ENCODE results near the gene DBN1. TPM values are rescaled to one million over a fixed set of nuclear protein-coding genes. Genes with fewer than 3 reads are reported as not detected.

DBN1 gene
- total RNA-seq, 1 donor from 2014 or later, result 1,261 TPM

DNA sequence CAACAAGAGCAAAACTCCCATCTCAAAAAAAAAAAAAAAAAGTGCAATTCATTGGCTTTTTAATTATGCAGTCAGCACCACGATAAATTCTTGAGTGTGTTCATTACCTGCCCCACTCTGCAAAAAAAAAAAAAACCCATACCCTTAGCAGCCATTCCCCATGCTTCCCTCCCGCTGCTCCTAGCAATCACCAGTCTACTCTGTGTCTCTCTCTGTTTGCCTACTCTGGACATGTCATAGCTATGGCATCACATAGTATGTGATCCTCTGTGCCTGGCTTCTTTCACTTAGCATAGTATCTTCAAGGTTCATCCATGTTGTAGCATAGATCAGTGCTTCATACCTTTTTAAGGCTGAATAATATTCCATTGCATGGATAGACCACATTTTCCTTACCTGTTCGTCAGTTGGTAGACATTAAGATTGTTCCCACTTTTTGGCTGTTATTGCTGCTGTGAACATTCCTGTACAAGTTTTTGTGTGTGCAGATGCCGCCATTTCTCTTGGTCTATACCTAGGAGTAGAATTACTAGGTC, 33.8 kb downstream of the DBN1 start:
- H3K27ac Mint-ChIP-seq (ENCODE audit: unreplicated experiment), result no peak overlapping the region
- peaks cover 11% of the 10 kb centered on the region for H3K4me1 Mint-ChIP-seq (ENCODE audit: low read depth, unreplicated experiment)
- peaks cover 7% of the 10 kb centered on the region for H3K9me3 Mint-ChIP-seq (ENCODE audit: unreplicated experiment)
- no peak for DNase-seq
- H3K36me3 Mint-ChIP-seq (ENCODE audit: unreplicated experiment), result peaks cover 5% of the 10 kb centered on the region
- no peak overlapping the region for H3K4me3 Mint-ChIP-seq (ENCODE audit: unreplicated experiment)
- TF ChIP-seq, protein P1, sequence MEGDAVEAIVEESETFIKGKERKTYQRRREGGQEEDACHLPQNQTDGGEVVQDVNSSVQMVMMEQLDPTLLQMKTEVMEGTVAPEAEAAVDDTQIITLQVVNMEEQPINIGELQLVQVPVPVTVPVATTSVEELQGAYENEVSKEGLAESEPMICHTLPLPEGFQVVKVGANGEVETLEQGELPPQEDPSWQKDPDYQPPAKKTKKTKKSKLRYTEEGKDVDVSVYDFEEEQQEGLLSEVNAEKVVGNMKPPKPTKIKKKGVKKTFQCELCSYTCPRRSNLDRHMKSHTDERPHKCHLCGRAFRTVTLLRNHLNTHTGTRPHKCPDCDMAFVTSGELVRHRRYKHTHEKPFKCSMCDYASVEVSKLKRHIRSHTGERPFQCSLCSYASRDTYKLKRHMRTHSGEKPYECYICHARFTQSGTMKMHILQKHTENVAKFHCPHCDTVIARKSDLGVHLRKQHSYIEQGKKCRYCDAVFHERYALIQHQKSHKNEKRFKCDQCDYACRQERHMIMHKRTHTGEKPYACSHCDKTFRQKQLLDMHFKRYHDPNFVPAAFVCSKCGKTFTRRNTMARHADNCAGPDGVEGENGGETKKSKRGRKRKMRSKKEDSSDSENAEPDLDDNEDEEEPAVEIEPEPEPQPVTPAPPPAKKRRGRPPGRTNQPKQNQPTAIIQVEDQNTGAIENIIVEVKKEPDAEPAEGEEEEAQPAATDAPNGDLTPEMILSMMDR (IDR thresholded peaks at IDR 0.05; ENCODE audit: partially characterized antibody, unreplicated experiment), result no peak
- H3K27me3 Mint-ChIP-seq (ENCODE audit: unreplicated experiment), result peaks cover 6% of the 10 kb centered on the region

DNA sequence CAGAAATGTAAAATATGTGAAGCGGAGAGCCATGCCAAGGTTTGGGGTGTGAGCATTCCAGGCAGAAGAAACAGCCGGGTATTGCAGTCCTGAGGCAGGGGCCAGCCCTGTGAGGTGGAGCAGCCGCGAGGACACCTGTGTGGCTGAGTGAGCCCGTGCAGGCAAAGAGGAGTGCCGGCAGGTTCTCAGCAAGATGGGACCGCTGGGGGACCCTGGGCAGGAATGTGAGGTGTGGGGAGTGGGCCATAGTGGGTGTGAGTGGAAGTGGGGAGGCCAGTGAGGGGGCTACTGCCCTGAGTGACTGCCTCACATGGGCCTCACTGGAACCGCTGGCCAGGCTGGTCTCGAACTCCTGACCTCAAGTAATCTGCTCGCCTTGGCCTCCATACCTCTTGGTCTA, 35.0 kb downstream of the DBN1 start:
- Mint-ChIP-seq H3K27ac (ENCODE audit: unreplicated experiment) (no peak overlapping the region), H3K4me1 (ENCODE audit: low read depth, unreplicated experiment) (peaks cover 8% of the 10 kb centered on the region)
- TF ChIP-seq, protein P1 (IDR thresholded peaks at IDR 0.05; ENCODE audit: partially characterized antibody, unreplicated experiment), result no peak

DNA sequence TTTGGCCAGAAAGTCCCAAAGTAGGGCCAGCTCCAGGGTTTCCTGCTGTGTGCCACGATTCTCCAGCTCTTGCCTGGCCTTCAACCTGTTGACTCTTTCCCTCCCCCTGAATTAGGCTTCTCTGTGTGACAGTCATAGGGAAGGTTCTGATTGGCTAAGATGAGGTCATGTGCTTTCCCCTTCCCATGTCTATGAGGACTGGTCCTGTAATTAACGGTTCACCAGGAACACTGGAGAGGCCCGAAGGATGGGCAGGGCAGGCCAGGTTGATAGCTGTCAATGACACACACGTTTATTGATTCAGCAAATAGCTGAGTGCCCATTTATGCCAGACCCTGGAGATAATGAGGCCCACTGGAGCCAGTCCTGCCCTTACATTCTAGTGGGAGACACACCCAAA, 35.8 kb downstream of the DBN1 start:
- TF ChIP-seq, protein P1 (IDR thresholded peaks at IDR 0.05; ENCODE audit: partially characterized antibody, unreplicated experiment), result no peak
- peaks cover 5% of the 10 kb centered on the region for H3K36me3 Mint-ChIP-seq (ENCODE audit: unreplicated experiment)
- H3K9me3 Mint-ChIP-seq (ENCODE audit: unreplicated experiment), result peaks cover 5% of the 10 kb centered on the region
- H3K4me3 Mint-ChIP-seq (ENCODE audit: unreplicated experiment), result no peak overlapping the region
- DNase-seq, result no peak
- H3K27me3 Mint-ChIP-seq (ENCODE audit: unreplicated experiment), result peaks cover 6% of the 10 kb centered on the region
- no peak overlapping the region for H3K27ac Mint-ChIP-seq (ENCODE audit: unreplicated experiment)
- peaks cover 8% of the 10 kb centered on the region for H3K4me1 Mint-ChIP-seq (ENCODE audit: low read depth, unreplicated experiment)

More for the DNA sequence above, 35.0 kb downstream of the DBN1 start:
- no peak overlapping the region for H3K4me3 Mint-ChIP-seq (ENCODE audit: unreplicated experiment)
- H3K36me3 Mint-ChIP-seq (ENCODE audit: unreplicated experiment), result peaks cover 5% of the 10 kb centered on the region
- no peak for DNase-seq
- peaks cover 6% of the 10 kb centered on the region for H3K27me3 Mint-ChIP-seq (ENCODE audit: unreplicated experiment)
- H3K9me3 Mint-ChIP-seq (ENCODE audit: unreplicated experiment), result peaks cover 5% of the 10 kb centered on the region

DNA sequence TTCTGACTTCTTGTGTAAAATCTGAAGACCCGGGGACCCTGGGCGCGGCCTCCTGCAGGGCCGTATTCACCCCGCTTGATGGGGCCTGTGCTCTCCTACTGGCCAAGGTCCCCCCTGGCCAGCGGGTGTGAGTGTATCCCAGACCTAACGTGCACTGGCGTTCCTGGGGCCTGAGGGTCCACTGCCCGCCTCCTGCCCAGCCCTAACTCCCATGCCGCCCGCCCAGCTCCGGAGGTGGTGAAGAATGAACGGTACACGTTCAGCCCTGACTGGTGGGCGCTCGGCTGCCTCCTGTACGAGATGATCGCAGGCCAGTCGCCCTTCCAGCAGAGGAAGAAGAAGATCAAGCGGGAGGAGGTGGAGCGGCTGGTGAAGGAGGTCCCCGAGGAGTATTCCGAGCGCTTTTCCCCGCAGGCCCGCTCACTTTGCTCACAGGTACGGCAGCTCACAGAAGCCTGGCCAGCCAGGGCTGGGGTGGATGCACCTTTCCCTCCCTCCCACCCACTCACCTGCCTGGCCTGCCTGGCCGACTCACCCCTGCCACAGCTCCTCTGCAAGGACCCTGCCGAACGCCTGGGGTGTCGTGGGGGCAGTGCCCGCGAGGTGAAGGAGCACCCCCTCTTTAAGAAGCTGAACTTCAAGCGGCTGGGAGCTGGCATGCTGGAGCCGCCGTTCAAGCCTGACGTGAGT, 37.4 kb downstream of the DBN1 start:
- Mint-ChIP-seq H3K27me3 (ENCODE audit: unreplicated experiment) (peaks cover 4% of the 10 kb centered on the region), H3K4me3 (ENCODE audit: unreplicated experiment) (no peak overlapping the region), H3K9me3 (ENCODE audit: unreplicated experiment) (peaks cover 5% of the 10 kb centered on the region), H3K36me3 (ENCODE audit: unreplicated experiment) (peaks cover 5% of the 10 kb centered on the region), H3K4me1 (ENCODE audit: low read depth, unreplicated experiment) (peaks cover 3% of the 10 kb centered on the region), H3K27ac (ENCODE audit: unreplicated experiment) (no peak overlapping the region)
- TF ChIP-seq, protein P1 (IDR thresholded peaks at IDR 0.05; ENCODE audit: partially characterized antibody, unreplicated experiment), result no peak
- no peak for DNase-seq
